NCI-H524 (cell line): Measurements from ENCODE around the gene TBCD.
"Not testable (repeated sequence)": the region's sequence is repeated elsewhere in the genome, so short reads cannot be mapped to it uniquely, and the experiment has no call there.

Source experiments
- DNase-seq, 2 experiments: peaks; one replicate each; lab custom pipeline; 2025; lab: John Stamatoyannopoulos, UW

The TBCD gene

GRCh38 chr17:82974136-82974952, 222.5 kb downstream of the TBCD start:
- DNase-seq = no peak

- no peak for DNase-seq
Observed at GRCh38 chr17:82976982-82977488, 225.2 kb downstream of the TBCD start.

GRCh38 chr17:82977606-82978005, 225.7 kb downstream of the TBCD start:
- DNase-seq = no peak

- no peak for DNase-seq
Observed at GRCh38 chr17:82978765-82979349, 227.0 kb downstream of the TBCD start.

- no peak for DNase-seq
Observed at GRCh38 chr17:82979718-82980117, 227.9 kb downstream of the TBCD start.

- no peak for DNase-seq
Observed at GRCh38 chr17:82980632-82981031, 228.8 kb downstream of the TBCD start.

- no peak for DNase-seq
Observed at GRCh38 chr17:82981141-82981730, 229.4 kb downstream of the TBCD start.

- no peak for DNase-seq
Observed at GRCh38 chr17:82983510-82984248, 231.8 kb downstream of the TBCD start.

- DNase-seq = not testable (repeated sequence)
Observed at GRCh38 chr17:82984249-82984617, 232.4 kb downstream of the TBCD start.

GRCh38 chr17:82984751-82985427, 233.0 kb downstream of the TBCD start:
- DNase-seq = no peak

- DNase-seq = no peak
Observed at GRCh38 chr17:82985428-82985805, 233.6 kb downstream of the TBCD start.

GRCh38 chr17:82985973-82986372, 234.1 kb downstream of the TBCD start:
- peak in 1 of 2 experiments; percentile 0 for DNase-seq

- not testable (repeated sequence) for DNase-seq
Observed at GRCh38 chr17:82989051-82989450, 237.2 kb downstream of the TBCD start.

GRCh38 chr17:82989881-82990280, 238.0 kb downstream of the TBCD start:
- no peak for DNase-seq

- no peak for DNase-seq
Observed at GRCh38 chr17:82993005-82993404, 241.1 kb downstream of the TBCD start.
